ENCODE results near the gene PASK. TPM values are rescaled to one million over a fixed set of nuclear protein-coding genes. Genes with fewer than 3 reads are reported as not detected.
A peak's percentile ranks its signal among the peaks of the same experiment; 100 is the strongest.

The PASK gene
- total RNA-seq, 1 experiment from 2014 or later = 9.0 TPM

GRCh38 chr2:241142063-241142462 lies 7.2 kb downstream of the PASK start:
- intact Hi-C loops (cut with micrococcal nuclease) = no loop called here
- Mint-ChIP-seq H3K4me1 (ENCODE audit: insufficient read depth, unreplicated experiment) (no peaks in the 10 kb centered on the region), H3K36me3 (ENCODE audit: insufficient read depth, unreplicated experiment) (peaks cover 7% of the 10 kb centered on the region), H3K27me3 (ENCODE audit: insufficient read depth, unreplicated experiment) (no peaks in the 10 kb centered on the region), H3K4me3 (ENCODE audit: unreplicated experiment) (no peak overlapping the region), H3K9me3 (ENCODE audit: unreplicated experiment) (no peaks in the 10 kb centered on the region), H3K27ac (ENCODE audit: low read depth, unreplicated experiment) (peak overlapping the region; percentile 6)
- BruUV-seq (replicated peaks) = no TSS peak
- POLR2A ChIA-PET = no interaction called here
- CTCF ChIA-PET = interaction anchor here (0.6 kb wide), 1 partner anchor 31 kb away, joined by 4 read pairs; no protein-coding TSS in a partner anchor
- TF ChIP-seq, protein P1, sequence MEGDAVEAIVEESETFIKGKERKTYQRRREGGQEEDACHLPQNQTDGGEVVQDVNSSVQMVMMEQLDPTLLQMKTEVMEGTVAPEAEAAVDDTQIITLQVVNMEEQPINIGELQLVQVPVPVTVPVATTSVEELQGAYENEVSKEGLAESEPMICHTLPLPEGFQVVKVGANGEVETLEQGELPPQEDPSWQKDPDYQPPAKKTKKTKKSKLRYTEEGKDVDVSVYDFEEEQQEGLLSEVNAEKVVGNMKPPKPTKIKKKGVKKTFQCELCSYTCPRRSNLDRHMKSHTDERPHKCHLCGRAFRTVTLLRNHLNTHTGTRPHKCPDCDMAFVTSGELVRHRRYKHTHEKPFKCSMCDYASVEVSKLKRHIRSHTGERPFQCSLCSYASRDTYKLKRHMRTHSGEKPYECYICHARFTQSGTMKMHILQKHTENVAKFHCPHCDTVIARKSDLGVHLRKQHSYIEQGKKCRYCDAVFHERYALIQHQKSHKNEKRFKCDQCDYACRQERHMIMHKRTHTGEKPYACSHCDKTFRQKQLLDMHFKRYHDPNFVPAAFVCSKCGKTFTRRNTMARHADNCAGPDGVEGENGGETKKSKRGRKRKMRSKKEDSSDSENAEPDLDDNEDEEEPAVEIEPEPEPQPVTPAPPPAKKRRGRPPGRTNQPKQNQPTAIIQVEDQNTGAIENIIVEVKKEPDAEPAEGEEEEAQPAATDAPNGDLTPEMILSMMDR (IDR thresholded peaks at IDR 0.05; ENCODE audit: unreplicated experiment) = no peak
- DNase-seq (ENCODE audit: unreplicated experiment) = no peak

- Mint-ChIP-seq H3K9me3 (ENCODE audit: unreplicated experiment) (no peaks in the 10 kb centered on the region), H3K27me3 (ENCODE audit: insufficient read depth, unreplicated experiment) (no peaks in the 10 kb centered on the region), H3K27ac (ENCODE audit: low read depth, unreplicated experiment) (no peak overlapping the region), H3K36me3 (ENCODE audit: insufficient read depth, unreplicated experiment) (peaks cover 8% of the 10 kb centered on the region), H3K4me1 (ENCODE audit: insufficient read depth, unreplicated experiment) (no peaks in the 10 kb centered on the region), H3K4me3 (ENCODE audit: unreplicated experiment) (no peak overlapping the region)
- TF ChIP-seq, protein P1 (IDR thresholded peaks at IDR 0.05; ENCODE audit: unreplicated experiment) = no peak
- no peak for DNase-seq (ENCODE audit: unreplicated experiment)
- BruUV-seq (replicated peaks) = no TSS peak
- intact Hi-C loops (cut with micrococcal nuclease) = no loop called here
- ChIA-PET CTCF (interaction anchor here (0.6 kb wide), 2 partner anchors 35 to 160 kb away, joined by 3 read pairs; no protein-coding TSS in a partner anchor), POLR2A (interaction anchor here (0.6 to 1.3 kb wide), 2 partner anchors 8 to 9 kb away, joined by 3 to 4 read pairs; partner anchors contain the start of gene PASK)
These were observed 8.0 kb downstream of the PASK start for GRCh38 chr2:241141214-241141770.

DNA sequence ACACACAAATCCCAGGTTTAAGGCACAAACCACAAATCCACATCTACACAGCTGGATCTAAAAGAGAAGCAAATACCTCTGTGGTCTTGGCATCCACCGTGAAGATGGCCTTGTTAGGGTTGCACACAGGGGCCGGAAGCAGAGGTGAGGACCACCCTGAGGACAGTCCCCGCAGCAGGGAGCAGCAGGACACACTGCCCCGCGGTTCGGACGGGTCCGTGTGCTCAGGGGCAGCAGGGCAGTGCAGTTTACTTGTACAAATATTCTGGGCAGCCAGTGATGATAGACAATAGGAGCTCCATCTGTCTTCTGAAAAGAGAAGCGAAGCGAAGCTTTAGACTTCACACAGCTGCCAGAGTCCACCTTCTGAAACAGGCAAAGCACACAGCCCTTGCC lies 8.8 kb downstream of the PASK start:
- Mint-ChIP-seq H3K4me1 (ENCODE audit: insufficient read depth, unreplicated experiment) (no peaks in the 10 kb centered on the region), H3K27me3 (ENCODE audit: insufficient read depth, unreplicated experiment) (no peaks in the 10 kb centered on the region), H3K4me3 (ENCODE audit: unreplicated experiment) (no peak overlapping the region), H3K9me3 (ENCODE audit: unreplicated experiment) (no peaks in the 10 kb centered on the region), H3K36me3 (ENCODE audit: insufficient read depth, unreplicated experiment) (peaks cover 15% of the 10 kb centered on the region), H3K27ac (ENCODE audit: low read depth, unreplicated experiment) (no peak overlapping the region)
- DNase-seq (ENCODE audit: unreplicated experiment) = no peak
- POLR2A ChIA-PET = interaction anchor here (0.6 to 1.3 kb wide), 2 partner anchors 8 to 9 kb away, joined by 3 to 4 read pairs; partner anchors contain the start of gene PASK
- BruUV-seq (replicated peaks) = no TSS peak
- TF ChIP-seq, protein P1 (IDR thresholded peaks at IDR 0.05; ENCODE audit: unreplicated experiment) = no peak
- intact Hi-C loops (cut with micrococcal nuclease) = no loop called here
- CTCF ChIA-PET = interaction anchor here (0.6 kb wide), 1 partner anchor 1077 kb away, joined by 3 read pairs; no protein-coding TSS in a partner anchor

DNA sequence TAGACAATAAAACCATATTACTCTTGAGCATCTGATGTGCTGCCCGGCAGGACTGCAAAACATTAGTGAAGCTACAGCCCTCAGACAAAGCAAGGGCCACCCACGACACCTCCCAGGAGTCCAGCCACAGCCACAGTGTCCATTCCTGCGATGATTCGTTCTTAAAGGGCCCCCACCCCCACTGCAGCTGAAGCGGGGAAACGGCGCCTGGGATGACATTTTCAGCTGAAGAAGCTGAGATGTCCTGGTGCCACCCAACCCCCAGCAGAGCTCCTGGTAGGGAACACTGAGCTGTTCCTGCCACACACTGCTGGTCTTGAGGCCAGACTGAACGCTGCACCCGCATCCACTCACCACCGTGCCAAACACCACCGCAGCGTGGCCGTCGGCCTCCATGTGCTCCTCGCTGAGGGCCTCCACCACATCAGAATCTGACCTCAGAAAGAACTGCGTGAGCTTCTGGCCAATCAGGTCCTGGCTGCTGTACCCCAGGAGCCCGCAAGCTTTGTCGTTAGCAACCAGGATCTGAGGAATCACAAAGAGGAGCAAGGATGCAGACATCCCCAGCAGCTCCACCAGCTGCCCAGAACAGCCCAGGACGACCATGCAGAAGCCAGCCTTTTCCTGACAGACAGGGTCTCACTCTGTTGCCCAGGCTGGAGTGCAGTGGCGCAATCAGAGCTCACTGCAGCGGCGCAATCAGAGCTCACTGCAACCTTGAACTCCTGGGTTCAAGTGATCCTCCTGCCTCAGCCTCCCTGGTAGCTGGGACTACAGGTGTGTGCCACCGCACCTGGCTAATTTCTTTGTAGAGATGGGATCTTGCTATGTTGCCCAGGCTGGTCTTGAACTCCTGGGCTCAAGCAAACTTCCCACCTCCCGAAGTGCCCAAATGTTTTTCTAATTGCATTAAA lies 9.5 kb downstream of the PASK start:
- intact Hi-C loops (cut with micrococcal nuclease) = no loop called here
- POLR2A ChIA-PET = no interaction called here
- DNase-seq (ENCODE audit: unreplicated experiment) = no peak
- Mint-ChIP-seq H3K27ac (ENCODE audit: low read depth, unreplicated experiment) (no peak overlapping the region), H3K27me3 (ENCODE audit: insufficient read depth, unreplicated experiment) (no peaks in the 10 kb centered on the region), H3K36me3 (ENCODE audit: insufficient read depth, unreplicated experiment) (peaks cover 18% of the 10 kb centered on the region), H3K4me1 (ENCODE audit: insufficient read depth, unreplicated experiment) (no peaks in the 10 kb centered on the region), H3K4me3 (ENCODE audit: unreplicated experiment) (no peak overlapping the region), H3K9me3 (ENCODE audit: unreplicated experiment) (no peaks in the 10 kb centered on the region)
- CTCF ChIA-PET = interaction anchor here (0.6 to 1.1 kb wide), 4 partner anchors 74 to 1077 kb away, joined by 3 to 4 read pairs (median 4); no protein-coding TSS in a partner anchor
- TF ChIP-seq, protein P1 (IDR thresholded peaks at IDR 0.05; ENCODE audit: unreplicated experiment) = no peak
- no TSS peak for BruUV-seq (replicated peaks)
